Trophoblast cell (in vitro differentiated cells and primary cell): ENCODE data around the gene ILF3.
A peak's percentile ranks its signal among the peaks of the same experiment; 100 is the strongest.

Experiments used
- DNase-seq, 2 donors: peaks; one replicate each; pipeline ENCODE4 v3.0.0-alpha.2; 2016
- H2AFZ ChIP-seq: 2 replicates; pipeline ENCODE4 v1.6.1; 2013; ENCODE audit warnings: low read length, moderate library complexity, mild to moderate bottlenecking; ENCODE audit not compliant: insufficient read depth, poor library complexity
- H2AK5ac ChIP-seq: 2 replicates; pipeline ENCODE4 v1.6.1; 2013; ENCODE audit warnings: mild to moderate bottlenecking, low read length
- H2BK120ac ChIP-seq: 2 replicates; pipeline ENCODE4 v1.6.1; 2013; ENCODE audit warnings: low read length, mild to moderate bottlenecking, moderate library complexity; ENCODE audit not compliant: insufficient read depth, poor library complexity
- H2BK12ac ChIP-seq: 2 replicates; pipeline ENCODE4 v1.6.1; 2013; ENCODE audit warnings: mild to moderate bottlenecking, low read length, moderate library complexity
- H2BK5ac ChIP-seq: 2 replicates; pipeline ENCODE4 v1.6.1; 2013; ENCODE audit warnings: low read length, low read depth, moderate library complexity, mild to moderate bottlenecking; ENCODE audit not compliant: poor library complexity
- H3K14ac ChIP-seq: 2 replicates; pipeline ENCODE4 v1.6.1; 2013; ENCODE audit warnings: mild to moderate bottlenecking, low read length
- H3K18ac ChIP-seq: 2 replicates; pipeline ENCODE4 v1.6.1; 2013; ENCODE audit warnings: mild to moderate bottlenecking, low read length
- H3K23ac ChIP-seq: 2 replicates; pipeline ENCODE4 v1.6.1; 2013; ENCODE audit warnings: low read length
- H3K27ac ChIP-seq: 2 replicates; pipeline ENCODE4 v1.5.1; 2013; ENCODE audit warnings: low read depth, mild to moderate bottlenecking, inconsistent platforms, low read length, moderate library complexity
- H3K27me3 ChIP-seq: 2 replicates; pipeline ENCODE4 v1.6.1; 2013; ENCODE audit warnings: inconsistent platforms, mild to moderate bottlenecking, low read length, moderate library complexity; ENCODE audit not compliant: insufficient read depth
- H3K36me3 ChIP-seq, 2 experiments: 1 replicate in 1 of 2; 2 replicates in 1 of 2; pipeline ENCODE4 v1.6.1; 2013; ENCODE audit warnings: low read length in 2 of 2, mild to moderate bottlenecking in 2 of 2, moderate library complexity in 1 of 2; ENCODE audit not compliant: insufficient read depth in 2 of 2, control insufficient read depth in 1 of 2
- H3K4ac ChIP-seq: 2 replicates; pipeline ENCODE4 v1.6.1; 2013; ENCODE audit warnings: low read depth, mild to moderate bottlenecking, low read length, moderate library complexity
- H3K4me1 ChIP-seq, 2 experiments: 1 replicate in 1 of 2; 2 replicates in 1 of 2; pipeline ENCODE4 v1.6.1; 2013; ENCODE audit warnings: low read length in 2 of 2, mild to moderate bottlenecking in 2 of 2, moderate library complexity in 1 of 2; ENCODE audit not compliant: insufficient read depth in 2 of 2, control insufficient read depth in 1 of 2
- H3K4me2 ChIP-seq: 2 replicates; pipeline ENCODE4 v1.6.1; 2013; ENCODE audit warnings: inconsistent platforms, mild to moderate bottlenecking, low read length, moderate library complexity
- H3K4me3 ChIP-seq: 2 replicates; pipeline ENCODE4 v1.5.1; 2013; ENCODE audit warnings: mild to moderate bottlenecking, low read depth, low read length, inconsistent platforms
- H3K79me1 ChIP-seq: one replicate; pipeline ENCODE4 v1.6.1; 2013; ENCODE audit warnings: low read length
- H3K79me2 ChIP-seq: 2 replicates; pipeline ENCODE4 v1.6.1; 2013; ENCODE audit warnings: low read length, mild to moderate bottlenecking; ENCODE audit not compliant: control insufficient read depth, insufficient read depth, poor library complexity
- H3K9ac ChIP-seq: 2 replicates; pipeline ENCODE4 v1.6.1; 2013; ENCODE audit warnings: mild to moderate bottlenecking, low read length
- H3K9me3 ChIP-seq: 2 replicates; pipeline ENCODE4 v1.6.1; 2013; ENCODE audit warnings: low read depth, mild to moderate bottlenecking, control low read depth, inconsistent platforms, low read length; ENCODE audit not compliant: insufficient read depth
- H4K12ac ChIP-seq: 2 replicates; pipeline ENCODE4 v1.6.1; 2013; ENCODE audit warnings: low read depth, mild to moderate bottlenecking, low read length, moderate library complexity
- H4K8ac ChIP-seq: 2 replicates; pipeline ENCODE4 v1.6.1; 2013; ENCODE audit warnings: low read depth, mild to moderate bottlenecking, low read length, moderate library complexity
- H4K91ac ChIP-seq: one replicate; pipeline ENCODE4 v1.6.1; 2013; ENCODE audit warnings: low read depth, mild to moderate bottlenecking, low read length, moderate library complexity
- WGBS: extraction: QIAGEN DNeasy Blood & Tissue Kit; methylation state at CpG from one replicate; pipeline ENCODE4 v1.1.7; 2013; ENCODE audit warnings: missing lambda C conversion rate; ENCODE audit not compliant: insufficient read length, insufficient coverage; ENCODE audit errors: extremely low coverage; 5-methylcytosine and 5-hydroxymethylcytosine counted together

ILF3 gene

GRCh38 chr19:10712045-10712444 is 57.9 kb downstream of the ILF3 start:
- H2BK12ac ChIP-seq: no peak overlapping the region
- no peak overlapping the region for H3K18ac ChIP-seq
- H3K4me2 ChIP-seq: no peak overlapping the region
- H2BK120ac ChIP-seq: no peak overlapping the region
- H3K36me3 ChIP-seq: peaks cover 4 to 5% of the 10 kb centered on the region in 2 experiments
- no peak overlapping the region for H2AFZ ChIP-seq
- H2BK5ac ChIP-seq: no peak overlapping the region
- H3K79me1 ChIP-seq: no peaks in the 10 kb centered on the region
- H3K9me3 ChIP-seq: no peaks in the 10 kb centered on the region
- H2AK5ac ChIP-seq: no peak overlapping the region
- H4K12ac ChIP-seq: no peak overlapping the region
- no peak overlapping the region for H3K27ac ChIP-seq
- H3K14ac ChIP-seq: no peak overlapping the region
- no peak overlapping the region for H3K4ac ChIP-seq
- no peak overlapping the region for H3K9ac ChIP-seq
- no peak overlapping the region for H3K23ac ChIP-seq
- WGBS: no CpG with 5 or more reads among the region's 14 CpGs
- H3K79me2 ChIP-seq: no peaks in the 10 kb centered on the region
- no peak overlapping the region for H4K91ac ChIP-seq
- no peak overlapping the region for H3K4me3 ChIP-seq
- no peak for DNase-seq
- H4K8ac ChIP-seq: no peak overlapping the region
- no peaks in the 10 kb centered on the region for H3K27me3 ChIP-seq
- H3K4me1 ChIP-seq: peaks cover 0 to under 1% of the 10 kb centered on the region in 2 experiments

GRCh38 chr19:10712754-10713153 is 58.6 kb downstream of the ILF3 start:
- Histone ChIP-seq H3K9me3 (no peaks in the 10 kb centered on the region), H3K79me1 (no peaks in the 10 kb centered on the region), H2BK12ac (no peak overlapping the region), H3K36me3 (peaks cover 4 to 5% of the 10 kb centered on the region in 2 experiments), H3K14ac (no peak overlapping the region), H2BK120ac (no peak overlapping the region), H4K91ac (no peak overlapping the region), H3K4ac (no peak overlapping the region), H3K18ac (no peak overlapping the region), H3K4me1 (peaks cover 0 to 2% of the 10 kb centered on the region in 2 experiments), H2AK5ac (no peak overlapping the region), H3K79me2 (no peaks in the 10 kb centered on the region), H4K12ac (no peak overlapping the region), H2AFZ (no peak overlapping the region), H3K4me3 (no peak overlapping the region), H3K9ac (no peak overlapping the region), H3K27ac (no peak overlapping the region), H2BK5ac (no peak overlapping the region), H4K8ac (no peak overlapping the region), H3K4me2 (no peak overlapping the region), H3K23ac (no peak overlapping the region), H3K27me3 (no peaks in the 10 kb centered on the region)
- no peak for DNase-seq
- WGBS: no CpG with 5 or more reads among the region's 23 CpGs

GRCh38 chr19:10713317-10713716 is 59.2 kb downstream of the ILF3 start:
- H3K27ac ChIP-seq: no peak overlapping the region
- no CpG with 5 or more reads among the region's 5 CpGs for WGBS

GRCh38 chr19:10717054-10717355 is 62.9 kb downstream of the ILF3 start:
- H3K4me3 ChIP-seq: no peak overlapping the region
- H3K9ac ChIP-seq: no peak overlapping the region
- peak overlapping the region; percentile 61 for H4K12ac ChIP-seq
- peak overlapping the region; percentile 48 for H3K4me2 ChIP-seq
- peaks cover 24% of the 10 kb centered on the region for H3K79me2 ChIP-seq
- H2AFZ ChIP-seq: peak overlapping the region; percentile 50
- WGBS: no CpG with 5 or more reads among the region's 12 CpGs
- no peak for DNase-seq
- no peak overlapping the region for H4K91ac ChIP-seq
- H3K18ac ChIP-seq: no peak overlapping the region
- H2BK12ac ChIP-seq: no peak overlapping the region
- H2BK5ac ChIP-seq: no peak overlapping the region
- H3K4ac ChIP-seq: no peak overlapping the region
- H4K8ac ChIP-seq: peak overlapping the region; percentile 86
- H3K36me3 ChIP-seq: peaks cover 7 to 13% of the 10 kb centered on the region in 2 experiments
- H3K79me1 ChIP-seq: peaks cover 9% of the 10 kb centered on the region
- H3K23ac ChIP-seq: no peak overlapping the region
- no peak overlapping the region for H3K14ac ChIP-seq
- peak overlapping the region; percentile 37 for H3K27ac ChIP-seq
- H3K4me1 ChIP-seq: peaks cover 2 to 16% of the 10 kb centered on the region in 2 experiments
- peaks cover 2% of the 10 kb centered on the region for H3K9me3 ChIP-seq
- H3K27me3 ChIP-seq: no peaks in the 10 kb centered on the region
- H2AK5ac ChIP-seq: no peak overlapping the region
- no peak overlapping the region for H2BK120ac ChIP-seq

More at GRCh38 chr19:10713317-10713716, 59.2 kb downstream of the ILF3 start:
- Histone ChIP-seq H3K9ac (no peak overlapping the region), H3K18ac (no peak overlapping the region), H2BK12ac (no peak overlapping the region), H3K79me2 (peaks cover 3% of the 10 kb centered on the region), H2BK120ac (no peak overlapping the region), H4K91ac (no peak overlapping the region), H3K27me3 (no peaks in the 10 kb centered on the region), H3K4me3 (no peak overlapping the region), H3K79me1 (peaks cover 3% of the 10 kb centered on the region), H2BK5ac (no peak overlapping the region), H3K23ac (no peak overlapping the region), H3K4me1 (peaks cover 0 to 2% of the 10 kb centered on the region in 2 experiments), H3K14ac (no peak overlapping the region), H3K36me3 (peaks cover 4 to 5% of the 10 kb centered on the region in 2 experiments), H3K4ac (no peak overlapping the region), H3K9me3 (no peaks in the 10 kb centered on the region), H4K8ac (no peak overlapping the region), H2AFZ (no peak overlapping the region), H4K12ac (no peak overlapping the region), H2AK5ac (no peak overlapping the region), H3K4me2 (no peak overlapping the region)
- DNase-seq: no peak
